ENCODE data around the gene SHFL.

The SHFL gene

DNA sequence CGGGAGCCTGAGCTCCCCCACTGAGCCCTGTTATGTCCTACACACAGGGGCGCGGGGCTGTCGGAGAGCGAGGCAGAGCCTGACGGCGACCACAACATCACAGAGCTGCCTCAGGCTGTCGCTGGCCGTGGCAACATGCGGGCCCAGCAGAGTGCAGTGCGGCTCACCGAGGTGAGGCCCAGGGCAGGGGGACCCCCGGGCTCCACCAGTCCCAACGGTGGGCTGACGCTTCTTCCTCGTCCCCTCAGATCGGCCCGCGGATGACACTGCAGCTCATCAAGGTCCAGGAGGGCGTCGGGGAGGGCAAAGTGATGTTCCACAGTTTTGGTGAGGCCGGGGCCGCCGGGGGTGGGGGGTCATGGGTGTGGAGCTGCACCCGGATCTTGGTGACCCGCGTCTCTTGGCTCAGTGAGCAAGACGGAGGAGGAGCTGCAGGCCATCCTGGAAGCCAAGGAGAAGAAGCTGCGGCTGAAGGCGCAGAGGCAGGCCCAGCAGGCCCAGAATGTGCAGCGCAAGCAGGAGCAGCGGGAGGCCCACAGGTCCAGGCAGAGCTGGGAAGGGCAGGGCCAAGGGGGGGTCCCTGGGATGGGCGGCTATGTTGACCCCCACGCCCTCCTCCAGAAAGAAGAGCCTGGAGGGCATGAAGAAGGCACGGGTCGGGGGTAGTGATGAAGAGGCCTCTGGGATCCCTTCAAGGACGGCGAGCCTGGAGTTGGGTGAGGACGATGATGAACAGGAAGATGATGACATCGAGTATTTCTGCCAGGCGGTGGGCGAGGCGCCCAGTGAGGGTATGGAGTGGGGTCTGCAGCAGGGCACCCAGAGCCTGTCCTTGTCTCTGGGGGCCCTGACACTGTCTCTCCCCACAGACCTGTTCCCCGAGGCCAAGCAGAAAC, 24.2 kb downstream of the SHFL start:
- no peak for DNase-seq

DNA sequence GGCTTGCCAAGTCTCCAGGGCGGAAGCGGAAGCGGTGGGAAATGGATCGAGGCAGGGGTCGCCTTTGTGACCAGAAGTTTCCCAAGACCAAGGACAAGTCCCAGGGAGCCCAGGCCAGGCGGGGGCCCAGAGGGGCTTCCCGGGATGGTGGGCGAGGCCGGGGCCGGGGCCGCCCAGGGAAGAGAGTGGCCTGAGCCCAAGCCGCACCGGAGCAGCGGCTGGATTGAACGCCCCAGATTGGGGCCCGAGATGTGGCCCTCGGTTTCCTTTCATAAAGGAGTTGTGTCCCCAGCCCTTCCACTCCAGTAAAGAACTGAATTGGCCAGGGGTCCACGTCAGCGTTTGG, 24.8 kb downstream of the SHFL start:
- no peak for DNase-seq

DNA sequence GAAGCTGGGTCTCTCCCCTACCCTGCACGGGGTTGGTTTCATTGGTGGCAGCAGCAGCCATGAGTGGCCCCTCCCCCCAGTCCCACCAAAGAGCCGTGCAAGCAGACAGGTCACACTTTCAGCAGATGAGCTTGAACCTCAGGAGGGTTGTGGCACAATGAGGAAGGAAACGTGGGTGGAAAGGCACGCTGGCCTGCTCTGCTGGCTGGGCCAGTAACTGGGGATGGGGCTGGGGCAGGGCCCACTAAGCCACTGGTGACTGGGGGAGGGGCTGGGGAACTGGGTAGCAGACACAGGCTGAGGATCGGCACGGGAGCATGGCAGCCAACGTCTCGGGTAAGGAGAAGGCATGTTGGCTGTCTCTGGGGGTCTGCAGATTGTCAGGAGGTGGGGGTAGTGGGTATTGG, 25.3 kb downstream of the SHFL start, which contains the start of gene P2RY11:
Gene P2RY11 (plus strand): TSS at position 289 of the 407 bp plus-strand sequence. CDS start 29 bp downstream, at position 318.
- peak; percentile 79 for DNase-seq

DNA sequence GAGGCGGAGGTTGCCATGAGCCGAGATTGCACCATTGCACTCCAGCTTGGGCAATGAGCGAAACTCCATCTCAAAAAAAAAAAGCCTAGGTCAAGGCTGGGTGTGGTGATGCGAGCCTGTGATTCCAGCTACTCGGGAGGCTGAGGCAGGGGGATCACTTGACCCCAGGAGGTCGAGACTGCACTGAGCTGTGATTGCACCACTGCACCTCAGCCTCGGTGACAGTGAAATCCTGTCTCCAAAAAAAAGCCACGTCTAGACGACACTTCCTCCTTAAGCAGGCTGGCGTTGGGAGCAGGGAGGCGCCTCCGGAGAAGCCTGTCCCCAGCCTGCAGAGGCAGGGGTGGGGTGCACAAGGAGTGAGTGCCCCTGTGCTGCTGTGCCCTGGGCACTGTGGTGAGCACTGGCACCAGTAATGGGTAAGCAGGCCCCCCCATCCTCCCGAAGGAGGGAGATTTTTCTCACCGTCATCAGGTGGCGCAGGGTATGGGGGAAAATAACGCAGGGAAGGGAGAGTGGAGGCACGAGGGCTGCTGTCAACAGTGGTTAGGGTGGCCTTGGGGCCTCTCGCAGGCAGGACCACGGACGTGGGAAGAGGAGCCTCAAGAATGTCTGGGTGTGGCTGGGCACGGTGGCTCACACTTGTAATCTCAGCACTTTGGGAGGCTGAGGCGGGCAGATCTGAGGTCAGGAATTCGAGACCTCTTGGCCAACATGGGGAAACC, 26.1 kb downstream of the SHFL start:
- DNase-seq, result peak; percentile 82

DNA sequence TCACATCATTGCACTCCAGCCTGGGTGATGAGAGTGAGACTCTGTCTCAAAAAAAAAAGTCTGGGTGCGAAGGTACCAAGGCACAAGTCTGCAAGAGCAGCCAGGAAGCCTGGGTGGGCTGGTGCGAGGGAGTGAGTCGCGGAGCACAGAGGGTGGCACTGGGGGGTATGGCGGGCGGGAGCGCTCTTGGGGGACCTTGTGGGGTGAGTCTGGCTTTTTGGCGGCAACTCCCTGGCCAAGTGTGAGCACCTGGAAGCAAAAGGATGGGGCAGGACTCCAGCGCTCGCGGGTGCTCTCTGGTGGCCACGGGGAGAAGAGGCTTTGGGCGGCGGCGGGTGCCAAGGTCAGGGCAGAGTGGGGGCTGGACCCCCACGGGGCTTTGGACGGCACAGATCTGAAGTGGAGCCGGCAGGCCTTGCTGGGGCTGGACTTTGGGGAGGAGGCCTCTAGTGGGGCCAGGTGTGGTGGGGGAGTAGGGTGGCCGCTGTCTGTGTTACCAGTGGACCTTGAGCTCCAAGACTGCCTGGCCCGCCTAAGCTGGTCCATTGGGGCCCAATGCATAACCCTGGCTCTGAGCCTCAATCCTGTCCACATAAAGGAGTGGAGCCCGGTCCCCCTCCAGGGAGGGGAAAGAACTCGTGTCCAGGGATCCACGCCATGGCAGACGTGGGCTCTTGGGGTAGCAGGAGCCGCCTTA, 26.9 kb downstream of the SHFL start:
- DNase-seq, result peak; percentile 83

DNA sequence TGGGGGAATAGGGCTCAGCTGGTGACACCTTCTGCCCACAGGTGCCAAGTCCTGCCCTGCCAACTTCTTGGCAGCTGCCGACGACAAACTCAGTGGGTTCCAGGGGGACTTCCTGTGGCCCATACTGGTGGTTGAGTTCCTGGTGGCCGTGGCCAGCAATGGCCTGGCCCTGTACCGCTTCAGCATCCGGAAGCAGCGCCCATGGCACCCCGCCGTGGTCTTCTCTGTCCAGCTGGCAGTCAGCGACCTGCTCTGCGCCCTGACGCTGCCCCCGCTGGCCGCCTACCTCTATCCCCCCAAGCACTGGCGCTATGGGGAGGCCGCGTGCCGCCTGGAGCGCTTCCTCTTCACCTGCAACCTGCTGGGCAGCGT, 27.5 kb downstream of the SHFL start:
- DNase-seq, result peak; percentile 53

DNA sequence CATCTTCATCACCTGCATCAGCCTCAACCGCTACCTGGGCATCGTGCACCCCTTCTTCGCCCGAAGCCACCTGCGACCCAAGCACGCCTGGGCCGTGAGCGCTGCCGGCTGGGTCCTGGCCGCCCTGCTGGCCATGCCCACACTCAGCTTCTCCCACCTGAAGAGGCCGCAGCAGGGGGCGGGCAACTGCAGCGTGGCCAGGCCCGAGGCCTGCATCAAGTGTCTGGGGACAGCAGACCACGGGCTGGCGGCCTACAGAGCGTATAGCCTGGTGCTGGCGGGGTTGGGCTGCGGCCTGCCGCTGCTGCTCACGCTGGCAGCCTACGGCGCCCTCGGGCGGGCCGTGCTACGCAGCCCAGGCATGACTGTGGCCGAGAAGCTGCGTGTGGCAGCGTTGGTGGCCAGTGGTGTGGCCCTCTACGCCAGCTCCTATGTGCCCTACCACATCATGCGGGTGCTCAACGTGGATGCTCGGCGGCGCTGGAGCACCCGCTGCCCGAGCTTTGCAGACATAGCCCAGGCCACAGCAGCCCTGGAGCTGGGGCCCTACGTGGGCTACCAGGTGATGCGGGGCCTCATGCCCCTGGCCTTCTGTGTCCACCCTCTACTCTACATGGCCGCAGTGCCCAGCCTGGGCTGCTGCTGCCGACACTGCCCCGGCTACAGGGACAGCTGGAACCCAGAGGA, 28.0 kb downstream of the SHFL start:
- peak; percentile 47 for DNase-seq

DNA sequence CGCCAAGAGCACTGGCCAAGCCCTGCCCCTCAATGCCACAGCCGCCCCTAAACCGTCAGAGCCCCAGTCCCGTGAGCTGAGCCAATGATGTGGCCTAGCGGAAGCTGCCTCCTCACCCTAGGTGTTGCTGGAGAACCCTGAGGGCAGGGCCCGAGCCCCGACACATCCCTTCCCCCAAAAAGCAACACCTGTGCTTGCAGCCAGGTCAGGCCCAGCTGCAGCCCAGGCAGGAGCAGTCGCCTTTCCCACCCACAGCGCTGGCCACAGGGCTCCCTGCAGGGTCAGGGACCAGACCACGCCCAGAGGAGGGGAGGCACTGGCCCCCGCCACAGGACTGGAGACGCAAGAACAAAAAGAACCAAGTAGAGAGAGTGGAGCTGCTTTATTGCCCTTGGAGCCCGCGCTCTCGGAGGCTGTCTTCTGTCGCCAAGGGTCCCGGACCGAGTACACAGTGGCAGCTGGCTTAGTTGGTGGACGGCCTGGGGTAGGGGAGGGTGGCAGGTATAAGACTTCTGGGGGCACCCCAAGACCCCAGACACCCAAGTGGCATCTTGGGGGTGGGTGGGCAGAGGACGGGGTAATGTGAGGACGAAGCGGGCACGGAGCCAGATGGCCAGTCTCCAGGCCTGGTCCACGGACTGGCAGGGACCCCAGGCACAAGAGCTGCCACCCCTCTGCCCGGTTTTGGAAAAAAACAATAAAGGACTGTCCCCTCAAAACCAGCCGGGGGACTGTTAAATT, 28.7 kb downstream of the SHFL start:
- peak; percentile 56 for DNase-seq

DNA sequence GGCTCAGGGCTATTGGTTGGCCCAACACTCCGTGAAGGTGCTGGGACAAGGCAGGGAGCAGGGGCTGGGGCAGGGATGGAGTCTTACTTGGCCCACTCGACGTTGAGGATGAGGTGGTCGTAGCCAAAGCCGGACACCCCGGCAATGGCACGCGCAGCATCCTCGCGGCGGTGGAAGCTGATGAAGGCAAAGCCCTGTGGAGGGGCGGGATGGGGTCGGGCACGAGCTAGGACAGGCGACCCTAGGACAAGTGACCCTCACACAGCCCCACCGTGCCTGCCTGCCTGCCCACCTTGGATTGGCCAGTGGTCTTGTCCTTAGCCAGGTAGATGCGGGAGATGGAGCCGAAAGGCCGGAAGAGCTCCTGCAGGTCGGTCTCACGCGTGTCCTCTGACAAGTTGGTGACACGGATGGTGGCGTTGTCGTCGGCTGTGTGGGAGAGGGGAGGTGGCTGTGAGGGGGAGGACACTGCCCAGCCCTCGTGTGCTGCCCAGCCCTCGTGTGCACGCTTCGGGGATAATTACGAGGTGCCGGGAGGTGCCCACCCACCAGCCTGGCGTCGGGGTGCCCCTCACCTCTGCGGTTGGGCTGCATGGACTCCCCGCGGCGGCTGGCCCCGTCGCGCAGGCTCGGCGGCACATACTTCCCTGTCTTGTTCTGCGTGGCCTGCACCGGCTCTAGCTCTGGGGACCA, 29.4 kb downstream of the SHFL start:
- no peak for DNase-seq

DNA sequence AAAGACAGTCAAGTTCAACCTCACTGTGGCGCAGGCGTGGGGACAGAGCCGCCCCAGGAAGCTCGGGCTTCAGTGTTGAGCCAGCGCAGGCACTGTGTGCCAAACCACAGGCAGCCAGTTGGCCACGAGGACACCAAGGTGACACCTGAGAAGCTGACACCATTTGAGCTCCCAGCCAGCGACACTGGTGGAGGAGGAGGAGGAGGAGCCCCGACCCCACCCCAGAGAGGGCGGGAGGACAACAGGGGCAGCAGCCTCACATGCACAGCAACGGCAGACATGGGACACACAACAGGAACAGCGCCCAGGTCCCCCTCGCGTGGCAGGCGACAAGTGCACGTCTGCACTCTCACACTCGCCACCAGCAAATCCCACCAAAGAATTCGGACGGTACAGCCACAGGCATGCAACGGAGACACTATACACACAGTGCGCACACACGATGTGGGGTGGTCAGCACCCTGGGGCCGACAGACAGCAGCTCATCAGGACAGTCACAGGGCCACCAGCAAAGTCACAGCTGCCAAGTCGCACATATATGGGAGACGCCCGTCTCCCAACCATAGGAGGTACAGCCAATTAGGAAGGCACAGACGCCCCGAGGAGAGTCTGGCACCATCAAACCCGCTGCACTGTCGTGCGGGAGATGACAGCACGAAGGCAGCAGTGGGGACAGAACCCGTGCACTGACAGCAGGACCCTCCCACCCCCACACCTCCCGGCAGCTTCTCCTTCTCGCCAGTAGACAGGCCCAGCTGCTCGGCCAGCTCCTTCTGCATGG, 30.2 kb downstream of the SHFL start:
- peak; percentile 49 for DNase-seq

DNA sequence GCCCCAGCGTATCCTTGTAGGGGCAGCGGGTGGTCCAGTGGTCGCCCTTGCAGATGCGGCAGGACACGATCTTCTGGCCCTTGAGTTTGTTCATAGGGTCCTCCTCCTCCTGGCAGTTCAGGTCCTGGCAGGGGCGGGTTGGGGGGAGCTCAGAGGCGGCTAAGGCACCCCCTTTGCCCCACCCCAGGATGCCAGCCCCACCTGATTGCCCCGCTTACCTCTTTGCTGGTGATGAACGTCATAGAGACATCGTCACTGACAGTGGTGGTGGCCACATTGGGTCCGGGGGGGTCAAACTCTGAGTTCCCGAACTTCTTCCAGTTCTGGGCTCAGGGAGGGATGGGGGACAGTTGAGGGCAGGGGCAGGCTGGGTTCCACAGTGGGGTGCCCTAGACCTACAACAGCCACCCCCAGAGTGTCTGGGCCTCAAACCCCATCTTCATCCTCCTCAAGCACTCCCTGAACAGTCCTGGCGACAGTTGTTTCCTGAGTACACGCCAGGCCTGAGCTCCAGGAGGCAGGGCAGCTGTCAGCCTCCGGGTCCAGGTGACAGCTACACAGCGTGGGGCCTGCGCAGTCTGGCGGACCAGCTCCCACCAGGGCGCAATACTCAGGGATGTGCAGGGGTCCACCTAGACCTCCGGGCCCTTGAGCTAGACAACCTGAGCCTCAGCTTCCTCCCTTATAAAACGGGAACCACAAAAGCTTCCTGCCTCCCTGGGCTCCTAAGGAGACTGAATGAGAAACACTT, 30.9 kb downstream of the SHFL start:
- no peak for DNase-seq

DNA sequence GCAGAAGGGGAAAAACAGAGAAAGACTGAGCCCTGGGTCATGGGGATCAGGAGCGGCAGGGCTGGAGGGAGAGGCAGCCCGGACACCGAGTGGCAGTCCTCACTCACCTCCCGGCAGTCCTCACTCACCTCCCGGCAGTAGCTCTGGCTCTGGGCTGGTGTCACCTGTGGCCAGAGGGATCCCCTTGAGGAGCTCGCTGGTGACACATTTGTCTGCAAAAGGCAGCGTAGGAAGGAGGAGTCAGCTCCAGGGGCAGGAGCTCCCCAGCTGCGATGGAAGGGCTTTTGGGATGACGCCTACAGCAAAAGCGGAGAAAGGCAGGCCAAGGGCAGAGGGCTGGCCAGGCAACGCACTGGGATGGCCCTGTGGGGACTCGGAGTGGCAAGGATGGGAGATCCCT, 32.8 kb downstream of the SHFL start:
- DNase-seq, result no peak

DNA sequence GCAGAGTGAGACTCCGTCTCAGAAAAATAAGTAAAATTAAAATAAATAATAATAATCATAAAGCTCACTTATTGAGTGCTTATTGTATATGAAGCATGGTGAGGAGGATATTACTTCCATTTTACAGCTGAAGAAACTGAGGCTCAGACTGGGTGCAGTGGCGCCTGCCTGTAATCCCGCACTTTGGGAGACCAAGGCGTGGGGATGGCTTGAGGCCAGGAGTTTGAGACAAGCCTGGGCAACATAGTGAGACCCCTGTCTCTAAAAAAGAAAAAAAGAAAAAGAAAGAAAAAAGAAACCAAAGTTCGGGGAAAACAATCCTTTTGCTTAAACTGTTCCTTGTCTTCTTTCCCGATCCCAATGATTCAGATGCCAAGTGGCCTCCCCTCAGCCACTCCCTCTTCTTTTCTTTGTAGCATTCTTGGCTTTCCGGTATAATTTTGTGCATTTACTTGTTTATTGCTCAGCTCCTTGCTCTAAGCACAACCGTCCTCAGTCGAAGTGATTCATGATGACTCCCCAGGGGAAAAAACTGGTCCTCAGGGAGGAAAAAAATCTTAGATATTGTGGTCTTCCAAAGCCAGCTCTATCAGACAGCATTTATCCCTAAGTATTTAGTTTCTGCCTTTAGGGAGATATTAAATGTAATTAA, 34.5 kb downstream of the SHFL start:
- DNase-seq, result no peak

DNA sequence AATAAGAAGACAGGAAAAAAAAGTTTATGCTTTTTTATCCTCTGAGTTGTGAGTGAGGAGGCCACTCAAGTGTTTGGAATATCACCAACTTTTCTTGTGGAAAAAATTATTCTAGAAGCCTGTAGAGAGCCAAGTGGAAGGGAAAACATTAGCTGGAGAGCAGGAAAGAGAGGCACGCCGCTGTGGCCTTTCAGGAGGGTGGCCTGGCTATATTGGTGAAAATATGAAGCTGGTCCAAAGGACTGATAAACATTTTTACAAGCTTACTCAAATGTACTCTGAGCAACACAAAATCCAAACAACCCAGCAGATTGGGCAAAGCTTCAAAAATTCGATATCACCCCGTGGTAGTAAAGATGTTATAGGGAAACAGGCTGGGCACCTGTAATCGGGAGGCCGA, 35.9 kb downstream of the SHFL start:
- no peak for DNase-seq

DNA sequence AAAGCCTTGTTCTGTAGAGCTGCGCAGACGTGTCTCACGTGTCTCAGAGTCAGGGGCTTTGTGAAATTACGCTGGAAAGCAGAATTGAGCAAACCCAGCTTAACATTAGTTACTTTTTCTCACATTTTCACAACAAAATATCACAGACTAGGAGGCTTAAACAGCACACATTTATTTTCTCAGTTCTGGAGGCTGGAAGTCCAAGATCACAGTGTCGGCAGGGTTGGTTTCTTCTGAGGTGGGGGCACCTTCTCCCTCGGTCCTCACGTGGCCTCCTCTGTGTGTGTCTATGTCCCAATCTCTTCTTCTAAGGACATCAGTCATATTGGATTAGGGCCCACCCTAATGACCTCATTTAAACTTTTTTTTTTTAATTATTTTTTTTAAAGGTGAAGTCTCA, 38.3 kb downstream of the SHFL start:
- DNase-seq, result no peak

DNA sequence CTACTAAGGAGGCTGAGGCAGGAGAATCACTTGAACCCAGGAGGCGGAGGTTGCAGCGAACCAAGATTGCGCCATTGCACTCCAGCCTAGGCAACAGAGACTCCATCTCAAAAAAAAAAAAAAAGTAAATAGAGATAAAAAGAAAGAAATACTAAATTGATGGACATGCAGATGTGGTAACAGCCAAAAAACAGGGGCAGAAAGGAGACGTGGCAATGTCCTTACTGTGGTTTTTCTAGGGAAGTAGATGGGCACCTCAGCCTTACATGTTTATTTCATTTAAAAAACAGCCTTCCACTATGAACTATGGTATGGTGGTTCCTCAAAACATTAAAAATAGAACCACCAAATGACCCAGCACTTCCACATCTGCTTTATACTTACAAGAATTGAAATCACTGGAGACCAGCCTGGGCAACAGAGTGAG, 40.1 kb downstream of the SHFL start:
- no peak for DNase-seq

DNA sequence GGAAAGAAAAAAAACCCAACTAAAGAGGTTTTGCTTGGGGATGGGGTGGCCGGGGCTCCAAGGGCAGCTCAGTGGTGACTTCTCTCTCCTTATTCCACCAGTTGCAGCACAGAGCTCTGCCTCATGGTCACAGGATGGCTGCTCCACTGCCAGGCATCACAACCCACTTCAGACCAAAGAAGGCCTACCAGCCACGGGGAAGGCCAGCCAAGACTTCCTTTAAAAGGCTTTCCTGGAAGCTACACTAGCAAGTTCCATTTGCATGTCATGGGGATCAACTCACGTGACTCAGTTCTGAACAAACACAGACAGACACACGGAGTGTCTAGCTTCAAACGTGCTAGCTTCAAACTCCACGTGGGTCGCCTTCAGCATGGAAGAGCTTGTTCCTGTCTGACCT, 46.8 kb downstream of the SHFL start:
- no peak for DNase-seq

DNA sequence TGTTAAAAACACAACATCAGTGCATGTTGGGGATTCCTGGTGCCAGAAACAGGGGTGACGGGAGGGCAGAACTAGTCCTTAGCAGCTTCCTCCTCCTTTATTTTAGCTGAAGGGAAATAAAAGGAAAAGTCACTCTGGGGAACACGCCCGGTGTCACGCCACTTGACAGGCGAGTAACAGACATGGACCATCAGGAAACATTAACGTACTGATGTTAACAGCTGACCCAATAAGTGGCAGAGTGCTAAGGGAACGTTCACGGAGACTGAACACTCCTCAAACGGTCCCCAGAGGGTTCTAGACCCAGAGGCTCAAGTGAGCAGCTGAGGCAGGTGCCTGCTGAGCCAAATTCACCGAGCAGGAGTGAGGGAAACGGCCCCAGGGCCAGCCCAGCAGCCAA, 47.5 kb downstream of the SHFL start:
- DNase-seq, result no peak

DNA sequence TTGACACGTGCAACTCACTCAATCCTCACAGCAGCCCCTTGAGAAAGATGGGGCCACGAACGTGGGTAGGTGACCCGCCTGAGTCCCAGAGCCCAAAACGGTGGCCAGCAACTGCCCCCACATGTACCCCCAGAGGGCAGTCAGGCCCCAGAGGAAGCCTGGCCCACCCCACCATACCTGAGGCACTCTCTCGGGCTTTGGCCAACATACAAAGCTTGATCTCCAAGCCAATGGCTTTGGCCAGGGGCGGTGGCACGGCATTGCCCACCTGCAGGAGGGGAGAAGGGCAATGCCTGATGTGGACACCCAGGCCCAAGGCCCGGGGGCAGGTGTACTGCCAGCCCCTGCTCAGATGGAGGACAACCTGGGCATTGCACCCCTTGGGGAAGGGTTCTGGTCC, 47.9 kb downstream of the SHFL start:
- no peak for DNase-seq

Data from stimulated activated CD8-positive, alpha-beta memory T cell treated with anti-CD3 and anti-CD28 coated beads, Interleukin-4, amount 100 ng/mL, for 48 hours (primary cell).